NCI-H2107 treated with DMSO at 0.1 percent for 48 hours (cell line): ENCODE measurements around the gene PDZK1IP1.
A peak's percentile ranks its signal among the peaks of the same experiment; 100 is the strongest.
"Not testable (repeated sequence)": the region's sequence is repeated elsewhere in the genome, so short reads cannot be mapped to it uniquely, and the experiment has no call there.

ENCODE experiments used
- DNase-seq: peaks from one replicate; lab custom pipeline; 2025; ENCODE audit not compliant: unreplicated experiment; lab: John Stamatoyannopoulos, UW

The PDZK1IP1 gene

DNA sequence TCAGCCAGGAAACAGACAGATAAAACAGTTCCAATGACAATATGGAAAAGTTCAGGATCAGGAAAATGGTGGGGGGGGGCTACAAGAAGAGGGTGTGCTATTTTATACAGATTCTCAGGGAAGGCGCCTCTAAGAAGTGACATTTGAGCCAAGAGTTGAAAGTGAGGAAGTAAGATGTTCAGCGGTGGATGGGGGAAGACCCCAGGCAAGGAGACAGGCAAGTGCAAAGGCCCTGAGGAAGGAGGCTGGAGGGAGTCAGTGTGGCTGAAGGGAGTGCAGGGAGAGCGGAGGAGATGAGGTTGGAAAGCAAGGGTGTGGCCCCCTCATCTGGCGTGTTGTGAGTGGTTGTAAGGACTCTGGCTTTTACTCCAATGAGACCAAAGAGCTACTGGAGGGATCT is 8.4 kb upstream of the PDZK1IP1 start:
- DNase-seq = no peak

- DNase-seq = no peak
Observed at GRCh38 chr1:47196622-47197021, 6.8 kb upstream of the PDZK1IP1 start.

- not testable (repeated sequence) for DNase-seq
Observed at GRCh38 chr1:47195981-47196380, 6.1 kb upstream of the PDZK1IP1 start.

DNA sequence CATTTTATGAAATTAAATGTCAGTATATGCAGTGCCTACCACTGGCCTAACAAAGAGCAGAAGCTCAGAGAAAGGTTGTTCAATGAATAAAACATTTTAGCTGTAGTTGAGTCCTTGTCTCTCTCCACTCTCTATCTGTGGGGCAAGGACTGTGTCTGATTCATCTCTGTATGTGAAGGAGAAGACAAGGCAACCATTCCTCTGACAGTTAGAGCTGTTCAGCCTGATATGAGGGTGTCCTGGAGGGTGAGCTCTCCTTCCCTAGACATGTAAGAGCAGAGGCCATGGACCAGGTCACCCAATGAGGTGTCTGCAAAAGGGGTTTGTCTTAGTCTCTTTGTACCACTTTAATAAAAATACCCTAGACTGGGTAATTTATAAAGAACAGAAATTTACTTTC is 4.5 kb upstream of the PDZK1IP1 start:
- no peak for DNase-seq

DNA sequence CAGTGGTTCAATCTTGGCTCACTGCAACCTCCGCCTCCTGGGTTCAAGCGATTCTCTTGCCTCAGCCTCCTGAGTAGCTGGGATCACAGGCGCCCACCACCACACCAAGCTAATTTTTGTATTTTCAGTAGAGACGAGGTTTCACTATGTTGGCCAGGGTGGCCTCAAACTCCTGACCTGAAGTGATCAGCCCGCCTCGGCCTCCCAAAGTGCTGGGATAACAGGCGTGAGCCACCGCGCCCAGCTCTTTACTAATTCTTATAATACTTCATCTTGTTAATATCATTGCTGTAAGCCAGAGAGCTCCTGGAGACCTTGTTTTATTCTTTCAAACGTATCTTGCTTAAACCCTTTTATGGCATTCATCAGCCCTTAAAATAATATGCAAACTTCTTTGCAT is 3.7 kb upstream of the PDZK1IP1 start:
- not testable (repeated sequence) for DNase-seq

- DNase-seq = peak; percentile 30
Observed at GRCh38 chr1:47192458-47193384, 2.9 kb upstream of the PDZK1IP1 start.

GRCh38 chr1:47191940-47192457 is 2.2 kb upstream of the PDZK1IP1 start:
- DNase-seq = no peak

DNA sequence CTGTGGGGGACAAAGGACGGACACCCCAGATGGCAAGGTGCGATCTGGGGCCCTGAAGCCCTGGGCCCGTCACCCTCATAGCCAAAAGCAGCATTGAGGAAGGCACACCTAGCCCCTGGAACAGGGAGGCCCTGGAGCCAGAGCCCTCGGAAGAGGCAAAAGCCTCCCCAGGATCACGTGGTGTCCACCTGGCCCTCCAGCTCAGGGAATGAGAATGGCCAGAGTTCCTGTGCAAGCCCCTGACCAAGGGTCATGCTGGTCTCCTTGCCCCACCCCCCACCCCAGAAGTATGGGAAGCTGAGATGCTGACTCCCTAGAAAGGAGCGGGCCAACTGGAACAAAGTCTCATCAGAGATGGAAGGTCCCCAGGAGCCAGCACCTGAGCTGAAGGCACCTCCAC is 1.0 kb upstream of the PDZK1IP1 start:
- no peak for DNase-seq

DNA sequence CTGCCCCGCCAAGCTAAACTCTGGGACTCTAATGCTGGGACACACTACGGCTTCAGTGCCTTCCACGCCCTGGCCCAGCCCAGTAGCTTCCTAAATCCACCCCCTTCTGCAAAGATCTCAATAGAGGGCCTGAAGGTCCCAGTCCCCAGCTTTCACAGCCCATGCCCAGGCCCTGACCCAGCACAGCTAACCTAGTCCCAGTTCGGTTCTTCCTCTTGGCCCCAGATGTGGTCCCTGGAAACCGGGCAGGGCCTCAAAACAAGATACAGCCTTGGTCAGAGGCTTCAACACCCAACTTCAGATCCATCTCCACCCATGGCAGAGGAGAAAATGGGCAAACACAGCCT is 646 bp upstream of the PDZK1IP1 start:
- DNase-seq = no peak

GRCh38 chr1:47188791-47189785 is 748 bp downstream of the PDZK1IP1 start:
- no peak for DNase-seq

DNA sequence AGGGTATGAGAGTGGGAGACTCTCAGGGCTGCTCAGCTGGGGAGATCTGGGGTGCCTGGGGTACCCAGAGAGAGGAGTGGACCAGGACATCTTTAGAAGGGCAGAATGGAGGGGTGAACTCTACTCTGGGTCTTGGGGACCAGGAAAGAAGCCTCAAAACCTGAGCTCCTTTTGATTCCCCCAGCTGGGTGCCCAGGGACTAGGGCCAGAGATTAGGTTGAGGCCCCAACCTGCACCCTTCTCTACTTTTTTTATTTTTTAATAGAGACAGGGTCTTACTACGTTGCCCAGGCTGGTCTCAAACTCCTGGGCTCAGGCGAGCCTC is 1.9 kb downstream of the PDZK1IP1 start:
- DNase-seq = no peak

GRCh38 chr1:47187231-47187925 is 2.5 kb downstream of the PDZK1IP1 start:
- no peak for DNase-seq

DNA sequence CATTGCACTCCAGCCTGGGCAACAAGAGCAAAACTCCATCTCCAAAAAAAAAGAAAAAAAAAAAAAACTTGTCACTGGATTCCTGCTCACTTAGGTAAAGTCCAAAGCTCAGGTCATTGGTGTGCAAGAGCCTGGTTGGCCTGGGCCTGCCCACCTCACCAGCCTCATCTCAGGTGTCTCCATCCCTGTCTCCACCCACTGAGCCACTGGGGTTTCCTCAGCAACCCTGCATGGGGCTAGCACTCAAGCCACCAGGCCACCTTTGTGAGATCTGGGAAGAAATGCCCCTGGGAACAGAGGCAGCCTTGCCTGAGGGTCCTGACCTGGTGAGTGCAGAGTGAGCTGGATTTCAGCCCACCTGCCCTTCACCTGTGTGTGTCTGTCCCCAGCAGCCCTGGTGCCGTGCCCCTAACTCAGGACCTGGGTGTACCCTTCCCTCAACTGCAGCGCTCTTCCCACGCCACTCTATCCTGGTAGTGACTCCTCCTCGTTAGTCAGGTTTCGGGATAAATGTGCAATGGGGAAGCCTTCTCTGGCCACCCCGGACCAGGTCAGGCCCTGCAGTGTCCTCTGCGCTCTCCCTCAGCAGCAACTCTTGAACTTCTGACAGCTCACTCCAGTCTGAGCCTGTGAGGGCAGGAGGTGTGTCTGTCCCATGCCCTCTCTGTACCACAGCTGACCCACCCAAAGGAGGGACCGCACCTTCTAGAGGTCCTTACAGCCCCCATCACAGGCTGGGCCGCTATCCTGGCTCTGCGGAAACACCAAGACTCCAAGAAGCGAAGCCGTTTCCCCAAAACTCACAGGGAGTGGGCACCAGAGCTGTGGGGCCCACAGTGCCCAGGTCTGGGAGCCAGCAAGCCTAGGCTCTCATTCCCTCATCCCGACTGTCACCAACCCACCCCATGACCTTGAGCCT is 3.3 kb downstream of the PDZK1IP1 start:
- no peak for DNase-seq

DNA sequence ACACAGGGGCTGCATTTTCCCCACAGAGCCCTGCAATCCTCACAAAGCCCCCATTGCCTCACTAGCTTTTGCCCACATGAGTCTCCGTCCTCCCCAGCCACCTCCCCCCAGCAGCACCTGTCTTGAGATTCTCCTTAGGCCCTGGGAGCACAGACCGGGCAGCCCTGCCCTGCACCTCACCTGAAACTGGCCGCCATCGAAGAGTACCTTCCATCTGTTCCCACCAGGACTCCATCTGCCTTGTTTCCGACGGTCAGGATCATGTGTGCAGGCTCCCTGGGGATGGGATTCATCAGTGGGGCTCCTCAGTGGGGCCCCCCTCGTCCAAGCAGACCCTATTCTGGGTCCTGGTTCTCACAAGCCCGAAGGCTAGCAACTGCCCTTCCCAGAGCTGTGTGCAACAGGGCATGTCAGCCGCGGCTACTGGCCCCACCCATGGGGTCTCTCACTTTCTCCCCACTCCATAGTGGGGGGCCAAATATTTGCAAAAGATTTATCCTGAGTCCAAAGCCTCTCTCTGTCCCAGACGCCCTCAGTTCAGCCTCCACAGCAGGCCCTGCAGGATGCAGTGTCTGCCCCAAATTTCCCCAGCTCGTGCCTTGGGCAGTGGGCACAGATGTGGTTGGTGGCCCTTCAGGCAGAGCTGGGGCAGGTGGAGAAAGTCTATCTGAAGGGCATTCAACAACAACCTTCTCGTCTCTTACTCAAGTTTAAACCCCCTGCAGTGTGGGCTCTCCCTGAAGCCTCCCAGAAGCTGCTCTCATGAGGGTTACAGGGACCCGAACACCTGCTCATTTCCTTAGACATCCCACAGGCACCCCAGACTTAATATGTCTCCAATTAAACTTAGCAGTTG is 4.8 kb downstream of the PDZK1IP1 start:
- no peak for DNase-seq

- DNase-seq = no peak
Observed at GRCh38 chr1:47184090-47184821, 5.6 kb downstream of the PDZK1IP1 start.

DNA sequence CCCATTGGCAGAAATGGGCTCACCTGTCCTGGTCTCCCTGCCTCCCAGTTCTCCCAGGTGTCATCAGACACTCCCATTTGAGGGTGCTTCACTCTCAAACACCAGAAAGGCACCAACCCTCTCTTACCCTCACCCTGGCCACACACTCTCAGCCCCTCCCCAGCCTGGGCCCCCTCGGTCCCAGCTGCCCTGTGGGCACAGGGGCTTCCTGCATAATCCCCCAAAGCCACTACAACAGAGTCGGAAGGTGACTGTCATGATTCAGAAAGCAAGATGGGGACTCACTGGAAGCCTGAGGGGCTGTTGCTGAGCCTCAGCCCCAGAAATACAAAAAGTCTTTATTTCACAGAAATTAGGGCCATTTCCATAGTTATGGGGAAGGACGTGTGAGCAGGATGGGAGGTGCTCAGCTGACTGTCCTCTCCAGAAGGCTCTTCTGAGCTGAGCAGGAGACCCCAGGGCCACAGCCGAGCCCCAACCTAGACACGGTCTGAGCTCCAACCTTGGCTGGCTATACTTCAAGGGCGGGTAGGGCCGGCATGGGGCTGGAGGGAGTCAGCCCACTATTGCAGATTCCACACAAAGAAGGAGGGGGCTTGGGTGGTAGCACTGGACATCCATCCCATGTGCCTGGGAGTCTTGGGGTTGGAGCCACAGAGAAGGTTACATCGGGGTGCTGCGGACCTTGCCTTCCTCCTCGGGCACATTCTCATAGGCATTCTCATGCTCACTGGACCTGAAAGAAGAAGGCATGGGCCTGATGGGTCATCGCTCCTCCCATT is 6.3 kb downstream of the PDZK1IP1 start:
- no peak for DNase-seq

DNA sequence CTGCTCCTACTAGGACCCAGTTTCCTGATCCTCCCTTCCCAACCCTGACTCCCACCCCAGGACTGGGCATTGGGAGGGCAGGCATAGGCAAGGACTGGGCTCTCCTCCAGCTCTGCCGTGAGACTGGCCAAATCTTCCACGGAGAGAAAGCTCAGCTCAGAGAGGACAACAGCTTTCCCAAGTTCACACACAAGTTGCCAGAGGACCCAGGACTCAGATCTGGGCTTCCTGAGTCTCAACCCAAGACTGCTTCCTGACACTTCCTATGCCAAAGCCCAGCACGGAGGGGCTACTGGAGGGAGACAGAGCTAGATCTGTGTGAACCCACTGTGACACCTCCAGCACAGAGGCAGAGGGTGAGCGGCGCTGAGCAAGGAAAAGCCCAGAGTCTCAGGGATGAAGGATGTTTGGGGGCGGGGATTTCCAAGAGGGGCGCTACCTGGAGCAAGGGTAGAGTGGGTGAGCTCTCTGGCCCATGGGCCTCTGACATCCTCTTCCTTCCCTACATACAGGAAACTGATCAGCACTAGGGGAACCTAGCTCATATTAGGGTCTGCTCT is 7.1 kb downstream of the PDZK1IP1 start:
- no peak for DNase-seq
